PFSK-1 (cell line): ENCODE measurements around the gene GRIA3. TPM values are rescaled to one million over a fixed set of nuclear protein-coding genes. Genes with fewer than 3 reads are reported as not detected.

Experiments used
- FOXP2 ChIP-seq: optimal IDR thresholded peaks from 2 replicates; pipeline ENCODE3; 2011; ENCODE audit warnings: borderline replicate concordance, control low read depth, inconsistent platforms; ENCODE audit not compliant: insufficient read depth; ENCODE audit errors: extremely low read length, extremely low read depth
- POLR2AphosphoS5 ChIP-seq: IDR thresholded peaks from 2 replicates; pipeline ENCODE4 v1.6.1; 2012; ENCODE audit warnings: low read depth, mild to moderate bottlenecking, control low read depth, low read length, moderate library complexity
- SIN3A ChIP-seq: IDR thresholded peaks from 2 replicates; pipeline ENCODE4 v1.6.1; 2012; ENCODE audit warnings: mild to moderate bottlenecking, low read length, moderate library complexity, borderline replicate concordance; ENCODE audit not compliant: insufficient read depth
- TAF1 ChIP-seq: IDR thresholded peaks from 2 replicates; pipeline ENCODE4 v1.6.1; 2012; ENCODE audit warnings: low read length, control low read depth, borderline replicate concordance; ENCODE audit not compliant: insufficient read depth
- polyA plus RNA-seq: library from polyadenylated mRNA; unstranded; fragments of >200 nt; gene quantifications from one replicate; pipeline ENCODE4 v1.2.1, GENCODE V29; 2012; ENCODE audit warnings: low read depth, missing spikeins; ENCODE audit not compliant: insufficient read length
- TF ChIP-seq, protein P1 (sequence below), 2 experiments: IDR thresholded peaks; 2 replicates each; pipeline versions ENCODE4 v1.6.1 to v1.8.0; 2011 to 2012; ENCODE audit warnings: low read depth in 2 of 2, low read length in 2 of 2, control low read depth in 1 of 2, inconsistent platforms in 1 of 2, mild to moderate bottlenecking in 1 of 2, moderate library complexity in 1 of 2; ENCODE audit not compliant: insufficient read depth in 1 of 2

GRIA3 gene
- not detected for polyA plus RNA-seq

DNA sequence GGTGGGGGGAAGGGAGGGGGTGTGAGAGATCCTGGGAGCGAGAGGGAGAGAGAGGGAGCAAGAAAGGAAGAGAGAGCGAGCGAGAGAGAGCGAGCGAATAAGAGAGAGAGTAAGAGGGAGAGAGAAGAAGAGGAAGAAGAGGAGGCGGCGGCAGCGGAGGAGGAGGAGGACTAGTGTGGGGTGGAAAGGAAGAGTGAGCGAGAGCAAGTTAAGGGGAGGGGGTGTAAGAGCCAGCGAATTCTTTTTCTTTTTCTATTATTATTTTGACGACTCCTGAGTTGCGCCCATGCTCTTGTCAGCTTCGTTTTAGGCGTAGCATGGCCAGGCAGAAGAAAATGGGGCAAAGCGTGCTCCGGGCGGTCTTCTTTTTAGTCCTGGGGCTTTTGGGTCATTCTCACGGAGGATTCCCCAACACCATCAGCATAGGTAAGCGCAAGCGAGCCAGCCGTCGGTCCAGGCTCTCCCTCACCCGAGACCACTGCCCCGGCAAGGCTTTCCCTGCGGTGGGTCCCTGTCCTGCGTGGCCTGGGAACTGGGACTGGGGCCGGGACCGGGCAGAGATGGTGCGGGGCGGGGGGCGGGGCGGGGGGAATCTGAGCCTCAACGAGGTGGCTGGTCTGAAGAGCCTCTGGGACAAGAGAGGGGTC lies at the start of gene GRIA3:
Gene GRIA3, plus strand, starts transcription at position 60 of the 647 bp plus-strand sequence. Its CDS starts 258 bp downstream, at position 318.
- TF ChIP-seq POLR2AphosphoS5 = no peak
- no peak for TF ChIP-seq TAF1
- TF ChIP-seq, protein P1, sequence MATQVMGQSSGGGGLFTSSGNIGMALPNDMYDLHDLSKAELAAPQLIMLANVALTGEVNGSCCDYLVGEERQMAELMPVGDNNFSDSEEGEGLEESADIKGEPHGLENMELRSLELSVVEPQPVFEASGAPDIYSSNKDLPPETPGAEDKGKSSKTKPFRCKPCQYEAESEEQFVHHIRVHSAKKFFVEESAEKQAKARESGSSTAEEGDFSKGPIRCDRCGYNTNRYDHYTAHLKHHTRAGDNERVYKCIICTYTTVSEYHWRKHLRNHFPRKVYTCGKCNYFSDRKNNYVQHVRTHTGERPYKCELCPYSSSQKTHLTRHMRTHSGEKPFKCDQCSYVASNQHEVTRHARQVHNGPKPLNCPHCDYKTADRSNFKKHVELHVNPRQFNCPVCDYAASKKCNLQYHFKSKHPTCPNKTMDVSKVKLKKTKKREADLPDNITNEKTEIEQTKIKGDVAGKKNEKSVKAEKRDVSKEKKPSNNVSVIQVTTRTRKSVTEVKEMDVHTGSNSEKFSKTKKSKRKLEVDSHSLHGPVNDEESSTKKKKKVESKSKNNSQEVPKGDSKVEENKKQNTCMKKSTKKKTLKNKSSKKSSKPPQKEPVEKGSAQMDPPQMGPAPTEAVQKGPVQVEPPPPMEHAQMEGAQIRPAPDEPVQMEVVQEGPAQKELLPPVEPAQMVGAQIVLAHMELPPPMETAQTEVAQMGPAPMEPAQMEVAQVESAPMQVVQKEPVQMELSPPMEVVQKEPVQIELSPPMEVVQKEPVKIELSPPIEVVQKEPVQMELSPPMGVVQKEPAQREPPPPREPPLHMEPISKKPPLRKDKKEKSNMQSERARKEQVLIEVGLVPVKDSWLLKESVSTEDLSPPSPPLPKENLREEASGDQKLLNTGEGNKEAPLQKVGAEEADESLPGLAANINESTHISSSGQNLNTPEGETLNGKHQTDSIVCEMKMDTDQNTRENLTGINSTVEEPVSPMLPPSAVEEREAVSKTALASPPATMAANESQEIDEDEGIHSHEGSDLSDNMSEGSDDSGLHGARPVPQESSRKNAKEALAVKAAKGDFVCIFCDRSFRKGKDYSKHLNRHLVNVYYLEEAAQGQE (IDR thresholded peaks at IDR 0.05; ENCODE audit: insufficient read depth in 1 of 2, low read depth in 2 of 2, low read length in 2 of 2) = no peak
- TF ChIP-seq SIN3A = no peak
- TF ChIP-seq FOXP2 = no peak

DNA sequence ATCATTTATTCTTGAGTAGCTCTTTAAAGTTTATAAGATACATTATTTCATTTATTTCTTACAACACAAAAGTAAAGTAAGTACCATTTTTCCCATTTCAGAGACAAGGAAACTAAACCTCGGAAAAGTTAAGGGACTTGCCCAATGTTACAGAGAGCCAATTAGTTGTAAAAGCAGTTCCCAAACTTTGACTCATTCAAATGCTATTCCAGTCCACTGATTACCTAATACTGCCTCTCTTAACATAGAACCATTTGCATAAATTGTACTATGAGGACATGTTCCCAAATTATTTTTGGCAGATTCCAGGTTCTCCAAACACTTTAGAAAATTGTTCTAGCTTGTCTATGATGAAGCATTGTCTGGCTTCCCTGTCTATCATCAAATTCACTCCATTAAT lies 45.6 kb upstream of the GRIA3 start:
- TF ChIP-seq TAF1 (no peak), SIN3A (no peak), POLR2AphosphoS5 (no peak), FOXP2 (no peak)
- TF ChIP-seq, protein P1 (IDR thresholded peaks at IDR 0.05; ENCODE audit: insufficient read depth in 1 of 2, low read depth in 2 of 2, low read length in 2 of 2) = no peak

DNA sequence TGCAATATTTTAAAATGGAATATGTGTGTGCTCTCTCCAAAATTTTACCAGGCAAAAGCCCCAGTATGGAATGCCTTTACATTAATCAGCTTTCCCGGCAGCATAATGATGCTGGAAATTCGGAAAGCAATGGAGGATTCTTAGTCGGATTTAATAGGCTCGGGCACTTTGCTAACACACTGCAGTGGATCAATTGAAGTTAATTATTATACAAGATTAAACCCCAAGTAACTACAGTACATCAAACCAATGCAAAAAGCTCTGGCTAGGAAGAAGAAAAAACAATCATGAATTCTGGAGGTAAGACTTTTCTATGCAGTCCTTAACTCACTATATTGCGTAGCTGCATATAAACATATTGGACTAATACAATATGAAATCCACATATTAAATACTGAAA lies 43.6 kb upstream of the GRIA3 start:
- no peak for TF ChIP-seq POLR2AphosphoS5
- TF ChIP-seq SIN3A = no peak
- no peak for TF ChIP-seq FOXP2
- TF ChIP-seq TAF1 = no peak
- TF ChIP-seq, protein P1 (IDR thresholded peaks at IDR 0.05; ENCODE audit: insufficient read depth in 1 of 2, low read depth in 2 of 2, low read length in 2 of 2) = no peak

DNA sequence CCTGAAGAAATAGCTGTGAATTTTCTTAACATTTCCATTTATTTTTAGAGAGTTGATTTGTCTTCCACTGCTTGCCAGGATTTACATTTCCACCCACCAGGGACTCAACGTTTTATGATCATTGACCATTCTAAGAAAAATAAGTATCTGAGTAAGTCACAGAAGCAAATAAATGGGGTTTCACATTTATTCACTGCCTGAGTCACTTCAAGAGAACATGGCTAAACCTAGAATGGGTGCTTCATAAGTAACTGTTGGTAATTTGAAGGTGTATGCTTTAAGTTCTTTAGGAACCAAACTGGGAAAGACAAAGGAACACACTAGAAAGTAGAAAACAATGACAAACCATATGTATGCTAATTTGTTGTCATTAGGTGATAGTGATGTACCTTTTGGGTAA lies 43.2 kb upstream of the GRIA3 start:
- TF ChIP-seq POLR2AphosphoS5 (no peak), FOXP2 (no peak), SIN3A (no peak), TAF1 (no peak)
- TF ChIP-seq, protein P1 (IDR thresholded peaks at IDR 0.05; ENCODE audit: insufficient read depth in 1 of 2, low read depth in 2 of 2, low read length in 2 of 2) = no peak
